SKM-1 treated with dmso at 0.1 percent for 144 hours (cell line): ENCODE measurements around the gene FSTL3.

ENCODE experiments used
- DNase-seq: peaks from one replicate; lab custom pipeline; 2025; ENCODE audit not compliant: unreplicated experiment; lab: John Stamatoyannopoulos, UW

Gene FSTL3

GRCh38 chr19:644789-645188 is 31.4 kb upstream of the FSTL3 start:
- DNase-seq, result no peak

- DNase-seq, result no peak
Measured at GRCh38 chr19:645912-646778, 30.0 kb upstream of the FSTL3 start.

GRCh38 chr19:646779-647565 is 29.2 kb upstream of the FSTL3 start:
- DNase-seq, result no peak

- DNase-seq, result no peak
Measured at GRCh38 chr19:647566-648284, 28.5 kb upstream of the FSTL3 start.

- DNase-seq, result no peak
Measured at GRCh38 chr19:648305-648704, 27.9 kb upstream of the FSTL3 start.

GRCh38 chr19:648904-649801 is 27.0 kb upstream of the FSTL3 start:
- no peak for DNase-seq

GRCh38 chr19:650121-650520 is 26.1 kb upstream of the FSTL3 start:
- no peak for DNase-seq

GRCh38 chr19:651114-651818 is 24.9 kb upstream of the FSTL3 start:
- no peak for DNase-seq

GRCh38 chr19:651991-652390 is 24.2 kb upstream of the FSTL3 start:
- no peak for DNase-seq

- no peak for DNase-seq
Measured at GRCh38 chr19:652467-653389, 23.5 kb upstream of the FSTL3 start.

- no peak for DNase-seq
Measured at GRCh38 chr19:653425-653824, 22.8 kb upstream of the FSTL3 start.

- no peak for DNase-seq
Measured at GRCh38 chr19:655691-656090, 20.5 kb upstream of the FSTL3 start.

GRCh38 chr19:656751-657559 is 19.2 kb upstream of the FSTL3 start:
- DNase-seq, result no peak

- no peak for DNase-seq
Measured at GRCh38 chr19:657611-658010, 18.6 kb upstream of the FSTL3 start.

- DNase-seq, result no peak
Measured at GRCh38 chr19:658059-658839, 17.9 kb upstream of the FSTL3 start.

- DNase-seq, result no peak
Measured at GRCh38 chr19:658916-659839, 17.0 kb upstream of the FSTL3 start.
